Ishikawa (cell line): Measurements from ENCODE around the gene RNF213.

ENCODE experiments used
- CEBPB ChIP-seq: IDR thresholded peaks from 2 replicates; pipeline ENCODE4 v1.6.1; 2012
- MAX ChIP-seq: IDR thresholded peaks from 2 replicates; pipeline ENCODE4 v1.6.1; 2012
- TEAD4 ChIP-seq: IDR thresholded peaks from 2 replicates; pipeline ENCODE4 v1.6.1; 2012

- no peak for TF ChIP-seq MAX
- TF ChIP-seq TEAD4, result no peak
- TF ChIP-seq CEBPB, result no peak
Measured at GRCh38 chr17:80376531-80376930, 115.9 kb downstream of the RNF213 start.
